ENCODE data around the gene SARDH.

Gene SARDH

DNA sequence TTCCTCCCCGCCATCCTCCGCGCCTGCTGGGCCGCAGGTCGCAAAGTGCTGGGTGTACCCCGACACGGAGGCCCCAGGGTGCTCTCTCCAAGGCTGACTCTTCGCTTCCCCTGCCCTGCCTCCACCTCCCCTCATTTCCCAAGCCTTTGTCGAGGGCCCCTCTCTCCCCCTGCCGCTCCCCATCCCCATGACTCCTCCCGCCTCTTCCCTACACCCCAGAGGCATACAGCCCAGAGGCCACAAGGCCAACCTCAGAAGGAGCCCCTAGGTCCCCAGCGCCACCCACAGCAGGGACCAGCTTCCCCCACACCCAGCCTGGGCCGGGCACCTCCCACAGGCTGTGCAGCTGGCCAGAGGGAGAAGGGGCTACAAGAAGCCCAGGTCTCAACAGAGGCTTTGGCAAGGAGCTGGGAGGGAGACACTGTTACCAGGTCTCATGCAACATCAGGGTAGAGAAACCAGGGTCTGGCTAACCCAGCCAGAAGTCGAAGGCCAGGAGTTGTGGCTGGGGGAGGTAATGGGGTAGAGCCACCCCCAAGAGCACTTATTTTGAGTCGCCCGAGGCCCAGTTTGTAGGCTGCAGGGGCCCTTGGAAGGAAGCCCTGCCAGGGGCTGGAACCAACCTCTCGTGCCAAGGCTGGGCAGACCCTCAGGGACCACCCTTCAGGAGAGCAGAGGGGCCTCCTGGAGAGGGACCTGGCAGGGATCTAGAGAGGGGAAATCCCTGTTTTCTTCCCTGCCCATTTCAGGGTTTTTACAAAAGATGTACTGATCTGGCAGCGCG is 24.5 kb upstream of the SARDH start:
- Histone ChIP-seq H3K4me1 (ENCODE audit: control insufficient read depth, insufficient read depth, low read length) (no peaks in the 10 kb centered on the region), H3K36me3 (ENCODE audit: control insufficient read depth, insufficient read depth, low read length) (peaks cover 8% of the 10 kb centered on the region), H3K4me3 (ENCODE audit: low read length) (no peak overlapping the region), H3K27ac (ENCODE audit: low read depth, low read length) (no peak overlapping the region), H3K27me3 (ENCODE audit: control insufficient read depth, insufficient read depth, low read length) (no peaks in the 10 kb centered on the region), H3K9ac (ENCODE audit: low read length) (no peak overlapping the region)

DNA sequence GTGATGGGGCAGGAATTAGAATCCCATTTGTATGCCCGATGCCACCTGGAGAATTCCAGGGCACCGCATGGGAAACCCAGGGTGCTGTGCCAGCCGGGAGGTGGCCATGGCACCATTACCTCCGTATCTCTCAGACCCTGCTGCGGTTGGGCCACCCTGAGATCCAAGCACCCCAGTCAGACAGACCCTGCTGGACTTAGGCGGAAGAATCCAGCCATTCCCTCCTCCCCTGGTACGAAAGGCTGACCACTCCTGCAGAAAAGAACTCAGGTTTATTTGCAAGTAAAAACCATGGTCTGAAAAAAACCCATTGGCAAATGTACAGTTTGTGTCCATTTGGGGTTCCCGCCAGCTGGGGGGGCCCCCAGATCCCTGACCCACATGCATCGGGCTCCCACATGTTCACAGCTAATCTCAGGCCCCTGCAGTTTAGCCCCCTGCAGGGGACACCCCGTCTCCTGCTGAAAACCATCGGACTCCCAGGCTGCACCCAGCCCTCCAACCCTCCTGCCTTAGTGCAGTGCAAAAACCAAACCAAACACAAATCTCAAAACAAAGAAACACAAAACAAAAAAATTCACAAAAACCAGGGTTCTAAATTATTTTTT is 23.6 kb upstream of the SARDH start:
- H3K4me1 ChIP-seq (ENCODE audit: control insufficient read depth, insufficient read depth, low read length): no peaks in the 10 kb centered on the region
- H3K9ac ChIP-seq (ENCODE audit: low read length): no peak overlapping the region
- no peaks in the 10 kb centered on the region for H3K27me3 ChIP-seq (ENCODE audit: control insufficient read depth, insufficient read depth, low read length)
- peaks cover 3% of the 10 kb centered on the region for H3K36me3 ChIP-seq (ENCODE audit: control insufficient read depth, insufficient read depth, low read length)
- H3K27ac ChIP-seq (ENCODE audit: low read depth, low read length): no peak overlapping the region
- H3K4me3 ChIP-seq (ENCODE audit: low read length): no peak overlapping the region

DNA sequence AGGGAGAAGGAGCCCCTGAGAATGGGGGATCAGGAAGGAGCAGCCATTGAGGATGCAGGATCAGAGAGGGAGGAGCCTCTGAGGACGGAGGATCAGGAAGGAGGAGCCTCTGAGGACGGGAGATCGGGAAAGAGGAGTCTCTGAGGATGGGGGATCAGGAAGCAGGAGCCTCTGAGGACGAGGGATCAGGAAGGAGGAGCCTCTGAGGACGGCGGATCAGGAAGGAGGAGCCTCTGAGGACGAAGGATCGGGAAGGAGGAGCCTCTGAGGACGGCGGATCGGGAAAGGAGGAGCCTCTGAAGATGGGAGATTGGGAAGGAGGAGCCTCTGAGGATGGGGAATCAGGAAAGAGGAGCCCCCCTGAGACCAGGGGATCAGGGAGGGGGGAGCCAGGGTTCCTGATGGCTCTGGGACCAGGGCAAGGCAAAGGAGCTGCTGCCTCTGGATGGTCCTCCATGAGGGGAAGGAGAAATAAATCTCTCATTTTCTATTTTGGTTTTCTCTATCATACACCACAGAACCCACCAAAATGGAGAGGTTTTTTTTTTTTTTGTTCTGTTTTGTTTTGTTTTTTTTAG is 22.6 kb upstream of the SARDH start:
- Histone ChIP-seq H3K4me3 (ENCODE audit: low read length) (no peak overlapping the region), H3K36me3 (ENCODE audit: control insufficient read depth, insufficient read depth, low read length) (peaks cover 3% of the 10 kb centered on the region), H3K4me1 (ENCODE audit: control insufficient read depth, insufficient read depth, low read length) (no peaks in the 10 kb centered on the region), H3K9ac (ENCODE audit: low read length) (no peak overlapping the region), H3K27ac (ENCODE audit: low read depth, low read length) (no peak overlapping the region), H3K27me3 (ENCODE audit: control insufficient read depth, insufficient read depth, low read length) (no peaks in the 10 kb centered on the region)

GRCh38 chr9:133759946-133760345 is 21.8 kb upstream of the SARDH start:
- H3K27me3 ChIP-seq (ENCODE audit: control insufficient read depth, insufficient read depth, low read length): no peaks in the 10 kb centered on the region
- peaks cover 3% of the 10 kb centered on the region for H3K36me3 ChIP-seq (ENCODE audit: control insufficient read depth, insufficient read depth, low read length)
- no peaks in the 10 kb centered on the region for H3K4me1 ChIP-seq (ENCODE audit: control insufficient read depth, insufficient read depth, low read length)
- no peak overlapping the region for H3K27ac ChIP-seq (ENCODE audit: low read depth, low read length)
- no peak overlapping the region for H3K4me3 ChIP-seq (ENCODE audit: low read length)
- H3K9ac ChIP-seq (ENCODE audit: low read length): no peak overlapping the region

DNA sequence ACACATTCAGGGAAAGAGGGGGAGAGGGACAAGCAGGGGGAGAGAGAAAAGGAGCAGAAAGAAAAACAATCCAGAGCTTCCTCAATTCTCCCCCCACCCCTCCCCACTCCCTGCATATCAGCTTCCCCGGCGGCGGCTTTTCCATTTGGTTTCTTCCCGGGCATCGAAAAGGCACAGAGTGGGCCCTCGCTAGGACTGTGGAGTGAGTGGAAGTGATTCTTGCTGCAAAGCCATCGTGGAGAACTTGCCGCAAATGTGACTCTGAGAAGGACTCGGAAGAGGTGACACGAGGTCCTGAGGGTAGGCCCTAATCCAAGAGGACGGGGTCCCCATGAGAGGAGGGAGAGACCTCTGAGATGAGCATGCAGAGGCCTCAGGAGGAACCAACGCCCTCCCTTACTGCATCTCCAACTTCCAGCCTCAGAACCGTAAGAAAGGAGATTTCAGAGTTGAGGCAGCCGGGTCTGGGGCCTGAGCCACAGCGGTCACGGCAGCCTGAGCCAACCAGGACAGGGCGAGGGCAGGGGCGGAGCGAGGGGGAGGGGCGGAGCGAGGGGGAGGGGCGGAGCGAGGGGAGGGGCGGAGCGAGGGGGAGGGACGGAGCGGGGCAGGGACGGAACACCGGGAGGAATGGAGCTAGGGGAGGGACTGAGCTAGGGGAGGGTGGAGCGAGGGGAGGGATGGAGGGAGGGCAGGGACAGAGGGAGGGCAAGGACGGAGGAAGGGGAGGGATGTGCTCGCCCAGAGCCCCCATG is 21.2 kb upstream of the SARDH start:
- Histone ChIP-seq H3K4me3 (ENCODE audit: low read length) (no peak overlapping the region), H3K36me3 (ENCODE audit: control insufficient read depth, insufficient read depth, low read length) (peaks cover 3% of the 10 kb centered on the region), H3K27ac (ENCODE audit: low read depth, low read length) (no peak overlapping the region), H3K27me3 (ENCODE audit: control insufficient read depth, insufficient read depth, low read length) (no peaks in the 10 kb centered on the region), H3K9ac (ENCODE audit: low read length) (no peak overlapping the region), H3K4me1 (ENCODE audit: control insufficient read depth, insufficient read depth, low read length) (no peaks in the 10 kb centered on the region)

DNA sequence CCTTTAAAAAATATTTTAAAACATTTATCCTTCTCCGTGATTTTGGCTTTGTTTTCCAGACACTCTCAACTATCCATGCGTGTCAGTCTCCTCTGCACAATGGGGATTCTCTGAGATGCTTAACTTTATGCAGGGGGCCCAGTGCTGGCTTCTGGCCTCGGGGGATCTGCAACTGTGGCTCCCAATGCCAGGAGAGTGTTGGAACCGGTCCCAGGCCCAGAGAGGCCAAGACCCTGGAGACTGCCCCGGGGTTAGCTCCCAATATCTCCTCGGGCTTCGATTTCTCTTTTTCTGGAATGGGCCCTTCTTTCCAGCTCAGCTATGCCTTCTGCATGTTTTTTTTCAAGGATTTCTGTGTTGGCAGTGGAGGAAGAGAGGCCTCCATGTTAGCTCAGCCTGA is 20.1 kb upstream of the SARDH start:
- no peaks in the 10 kb centered on the region for H3K4me1 ChIP-seq (ENCODE audit: control insufficient read depth, insufficient read depth, low read length)
- no peaks in the 10 kb centered on the region for H3K27me3 ChIP-seq (ENCODE audit: control insufficient read depth, insufficient read depth, low read length)
- H3K4me3 ChIP-seq (ENCODE audit: low read length): no peak overlapping the region
- no peaks in the 10 kb centered on the region for H3K36me3 ChIP-seq (ENCODE audit: control insufficient read depth, insufficient read depth, low read length)
- no peak overlapping the region for H3K27ac ChIP-seq (ENCODE audit: low read depth, low read length)
- H3K9ac ChIP-seq (ENCODE audit: low read length): no peak overlapping the region

DNA sequence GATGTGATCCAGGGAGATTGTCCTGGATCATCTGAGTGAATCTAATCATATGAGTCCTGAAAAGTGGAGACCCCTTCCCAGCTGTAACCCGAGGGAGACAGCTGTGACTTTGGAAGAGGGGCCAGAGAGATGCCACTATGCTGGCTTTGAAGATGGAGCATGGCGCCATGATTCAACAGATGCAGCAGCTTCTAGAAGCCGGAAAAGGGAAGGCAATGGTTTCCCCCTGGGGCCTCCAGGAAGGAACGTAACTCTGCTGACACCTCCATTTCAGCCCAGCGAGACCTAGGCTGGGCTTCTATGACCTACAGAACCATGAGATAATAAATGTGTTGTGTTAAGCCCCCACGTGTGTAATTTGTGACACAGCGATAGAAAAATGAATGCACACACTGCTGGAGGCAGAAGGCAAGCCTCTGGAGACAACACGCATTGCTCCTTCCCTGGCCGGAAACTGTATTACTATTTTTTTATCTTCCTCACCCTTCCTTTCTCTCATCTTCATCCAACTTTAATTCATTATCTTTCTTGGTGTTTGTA is 16.6 kb upstream of the SARDH start:
- H3K27ac ChIP-seq (ENCODE audit: low read depth, low read length): no peak overlapping the region
- H3K27me3 ChIP-seq (ENCODE audit: control insufficient read depth, insufficient read depth, low read length): no peaks in the 10 kb centered on the region
- H3K9ac ChIP-seq (ENCODE audit: low read length): no peak overlapping the region
- no peaks in the 10 kb centered on the region for H3K36me3 ChIP-seq (ENCODE audit: control insufficient read depth, insufficient read depth, low read length)
- H3K4me1 ChIP-seq (ENCODE audit: control insufficient read depth, insufficient read depth, low read length): no peaks in the 10 kb centered on the region
- no peak overlapping the region for H3K4me3 ChIP-seq (ENCODE audit: low read length)

- Histone ChIP-seq H3K27ac (ENCODE audit: low read depth, low read length) (no peak overlapping the region), H3K9ac (ENCODE audit: low read length) (no peak overlapping the region), H3K36me3 (ENCODE audit: control insufficient read depth, insufficient read depth, low read length) (no peaks in the 10 kb centered on the region), H3K4me1 (ENCODE audit: control insufficient read depth, insufficient read depth, low read length) (no peaks in the 10 kb centered on the region), H3K4me3 (ENCODE audit: low read length) (no peak overlapping the region), H3K27me3 (ENCODE audit: control insufficient read depth, insufficient read depth, low read length) (no peaks in the 10 kb centered on the region)
Measured at GRCh38 chr9:133754187-133754586, 16.0 kb upstream of the SARDH start.

- Histone ChIP-seq H3K4me1 (ENCODE audit: control insufficient read depth, insufficient read depth, low read length) (no peaks in the 10 kb centered on the region), H3K4me3 (ENCODE audit: low read length) (no peak overlapping the region), H3K27ac (ENCODE audit: low read depth, low read length) (no peak overlapping the region), H3K36me3 (ENCODE audit: control insufficient read depth, insufficient read depth, low read length) (no peaks in the 10 kb centered on the region), H3K9ac (ENCODE audit: low read length) (no peak overlapping the region), H3K27me3 (ENCODE audit: control insufficient read depth, insufficient read depth, low read length) (no peaks in the 10 kb centered on the region)
Measured at GRCh38 chr9:133752739-133753446, 14.7 kb upstream of the SARDH start.

DNA sequence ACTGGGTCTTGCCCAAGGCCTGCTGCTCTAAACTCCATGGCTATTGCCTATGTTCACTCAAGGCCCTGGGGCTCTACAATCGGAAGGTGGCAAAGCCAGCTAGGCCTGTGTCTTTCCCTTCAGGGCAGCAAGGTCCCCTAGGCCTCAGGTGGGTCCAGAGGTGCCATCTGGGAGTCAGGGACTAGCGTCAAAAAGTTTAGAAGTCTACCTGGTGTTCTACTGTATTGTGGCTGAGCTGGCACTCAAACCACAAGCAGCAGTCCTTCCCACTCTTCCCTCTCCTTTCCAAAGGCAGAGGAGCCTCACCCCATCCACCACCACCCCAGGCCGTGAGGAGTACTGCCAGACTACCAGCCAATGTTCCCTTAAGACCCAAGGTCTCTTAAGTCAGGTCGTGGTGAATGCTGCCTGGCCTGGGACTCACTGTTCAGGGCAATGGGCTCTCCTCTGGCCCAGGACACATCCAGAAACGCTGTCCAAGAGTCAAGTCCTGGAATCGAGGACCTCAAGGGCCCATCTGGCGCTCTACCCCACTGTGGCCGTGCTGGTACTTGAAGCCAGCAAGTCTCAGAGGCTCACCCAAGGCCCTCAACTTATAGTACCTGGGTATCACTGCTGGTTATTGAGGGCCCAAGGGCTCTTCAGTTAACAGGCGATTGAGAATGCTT is 13.0 kb upstream of the SARDH start:
- no peaks in the 10 kb centered on the region for H3K36me3 ChIP-seq (ENCODE audit: control insufficient read depth, insufficient read depth, low read length)
- no peaks in the 10 kb centered on the region for H3K4me1 ChIP-seq (ENCODE audit: control insufficient read depth, insufficient read depth, low read length)
- no peaks in the 10 kb centered on the region for H3K27me3 ChIP-seq (ENCODE audit: control insufficient read depth, insufficient read depth, low read length)
- no peak overlapping the region for H3K27ac ChIP-seq (ENCODE audit: low read depth, low read length)
- no peak overlapping the region for H3K4me3 ChIP-seq (ENCODE audit: low read length)
- H3K9ac ChIP-seq (ENCODE audit: low read length): no peak overlapping the region

- Histone ChIP-seq H3K27me3 (ENCODE audit: control insufficient read depth, insufficient read depth, low read length) (no peaks in the 10 kb centered on the region), H3K4me1 (ENCODE audit: control insufficient read depth, insufficient read depth, low read length) (no peaks in the 10 kb centered on the region), H3K36me3 (ENCODE audit: control insufficient read depth, insufficient read depth, low read length) (no peaks in the 10 kb centered on the region), H3K9ac (ENCODE audit: low read length) (no peak overlapping the region), H3K27ac (ENCODE audit: low read depth, low read length) (no peak overlapping the region), H3K4me3 (ENCODE audit: low read length) (no peak overlapping the region)
Measured at GRCh38 chr9:133747309-133747708, 9.2 kb upstream of the SARDH start.

Measured in rectal smooth muscle tissue (tissue), 1 donor.